Trophoblast cell (in vitro differentiated cells and primary cell): ENCODE measurements around the gene SATB2.

ENCODE experiments used
- DNase-seq, 2 donors: peaks; one replicate each; pipeline ENCODE4 v3.0.0-alpha.2; 2016
- H2AFZ ChIP-seq: 2 replicates; pipeline ENCODE4 v1.6.1; 2013; ENCODE audit warnings: low read length, moderate library complexity, mild to moderate bottlenecking; ENCODE audit not compliant: insufficient read depth, poor library complexity
- H2AK5ac ChIP-seq: 2 replicates; pipeline ENCODE4 v1.6.1; 2013; ENCODE audit warnings: mild to moderate bottlenecking, low read length
- H2BK120ac ChIP-seq: 2 replicates; pipeline ENCODE4 v1.6.1; 2013; ENCODE audit warnings: low read length, mild to moderate bottlenecking, moderate library complexity; ENCODE audit not compliant: insufficient read depth, poor library complexity
- H2BK12ac ChIP-seq: 2 replicates; pipeline ENCODE4 v1.6.1; 2013; ENCODE audit warnings: mild to moderate bottlenecking, low read length, moderate library complexity
- H2BK5ac ChIP-seq: 2 replicates; pipeline ENCODE4 v1.6.1; 2013; ENCODE audit warnings: low read length, low read depth, moderate library complexity, mild to moderate bottlenecking; ENCODE audit not compliant: poor library complexity
- H3K14ac ChIP-seq: 2 replicates; pipeline ENCODE4 v1.6.1; 2013; ENCODE audit warnings: mild to moderate bottlenecking, low read length
- H3K18ac ChIP-seq: 2 replicates; pipeline ENCODE4 v1.6.1; 2013; ENCODE audit warnings: mild to moderate bottlenecking, low read length
- H3K23ac ChIP-seq: 2 replicates; pipeline ENCODE4 v1.6.1; 2013; ENCODE audit warnings: low read length
- H3K27ac ChIP-seq: 2 replicates; pipeline ENCODE4 v1.5.1; 2013; ENCODE audit warnings: low read depth, mild to moderate bottlenecking, inconsistent platforms, low read length, moderate library complexity
- H3K27me3 ChIP-seq: 2 replicates; pipeline ENCODE4 v1.6.1; 2013; ENCODE audit warnings: inconsistent platforms, mild to moderate bottlenecking, low read length, moderate library complexity; ENCODE audit not compliant: insufficient read depth
- H3K36me3 ChIP-seq, 2 experiments: 1 replicate in 1 of 2; 2 replicates in 1 of 2; pipeline ENCODE4 v1.6.1; 2013; ENCODE audit warnings: low read length in 2 of 2, mild to moderate bottlenecking in 2 of 2, moderate library complexity in 1 of 2; ENCODE audit not compliant: insufficient read depth in 2 of 2, control insufficient read depth in 1 of 2
- H3K4ac ChIP-seq: 2 replicates; pipeline ENCODE4 v1.6.1; 2013; ENCODE audit warnings: low read depth, mild to moderate bottlenecking, low read length, moderate library complexity
- H3K4me1 ChIP-seq, 2 experiments: 1 replicate in 1 of 2; 2 replicates in 1 of 2; pipeline ENCODE4 v1.6.1; 2013; ENCODE audit warnings: low read length in 2 of 2, mild to moderate bottlenecking in 2 of 2, moderate library complexity in 1 of 2; ENCODE audit not compliant: insufficient read depth in 2 of 2, control insufficient read depth in 1 of 2
- H3K4me2 ChIP-seq: 2 replicates; pipeline ENCODE4 v1.6.1; 2013; ENCODE audit warnings: inconsistent platforms, mild to moderate bottlenecking, low read length, moderate library complexity
- H3K4me3 ChIP-seq: 2 replicates; pipeline ENCODE4 v1.5.1; 2013; ENCODE audit warnings: mild to moderate bottlenecking, low read depth, low read length, inconsistent platforms
- H3K79me1 ChIP-seq: one replicate; pipeline ENCODE4 v1.6.1; 2013; ENCODE audit warnings: low read length
- H3K79me2 ChIP-seq: 2 replicates; pipeline ENCODE4 v1.6.1; 2013; ENCODE audit warnings: low read length, mild to moderate bottlenecking; ENCODE audit not compliant: control insufficient read depth, insufficient read depth, poor library complexity
- H3K9ac ChIP-seq: 2 replicates; pipeline ENCODE4 v1.6.1; 2013; ENCODE audit warnings: mild to moderate bottlenecking, low read length
- H3K9me3 ChIP-seq: 2 replicates; pipeline ENCODE4 v1.6.1; 2013; ENCODE audit warnings: low read depth, mild to moderate bottlenecking, control low read depth, inconsistent platforms, low read length; ENCODE audit not compliant: insufficient read depth
- H4K12ac ChIP-seq: 2 replicates; pipeline ENCODE4 v1.6.1; 2013; ENCODE audit warnings: low read depth, mild to moderate bottlenecking, low read length, moderate library complexity
- H4K8ac ChIP-seq: 2 replicates; pipeline ENCODE4 v1.6.1; 2013; ENCODE audit warnings: low read depth, mild to moderate bottlenecking, low read length, moderate library complexity
- H4K91ac ChIP-seq: one replicate; pipeline ENCODE4 v1.6.1; 2013; ENCODE audit warnings: low read depth, mild to moderate bottlenecking, low read length, moderate library complexity
- WGBS: extraction: QIAGEN DNeasy Blood & Tissue Kit; methylation state at CpG from one replicate; pipeline ENCODE4 v1.1.7; 2013; ENCODE audit warnings: missing lambda C conversion rate; ENCODE audit not compliant: insufficient read length, insufficient coverage; ENCODE audit errors: extremely low coverage; 5-methylcytosine and 5-hydroxymethylcytosine counted together

The SATB2 gene

GRCh38 chr2:199434555-199434954, 23.2 kb downstream of the SATB2 start:
- no peaks in the 10 kb centered on the region for H3K36me3 ChIP-seq
- no peak overlapping the region for H2AFZ ChIP-seq
- no peak overlapping the region for H3K23ac ChIP-seq
- no peak overlapping the region for H3K4ac ChIP-seq
- H2BK5ac ChIP-seq = no peak overlapping the region
- no peak overlapping the region for H2BK12ac ChIP-seq
- H4K91ac ChIP-seq = no peak overlapping the region
- WGBS = no CpG with 5 or more reads among the region's 1 CpG
- no peak overlapping the region for H4K12ac ChIP-seq
- no peak overlapping the region for H3K4me3 ChIP-seq
- H3K9me3 ChIP-seq = no peaks in the 10 kb centered on the region
- H3K9ac ChIP-seq = no peak overlapping the region
- no peak overlapping the region for H4K8ac ChIP-seq
- H3K18ac ChIP-seq = no peak overlapping the region
- no peak overlapping the region for H3K4me2 ChIP-seq
- no peaks in the 10 kb centered on the region for H3K4me1 ChIP-seq
- H3K79me2 ChIP-seq = no peaks in the 10 kb centered on the region
- no peak overlapping the region for H2BK120ac ChIP-seq
- H3K14ac ChIP-seq = no peak overlapping the region
- no peaks in the 10 kb centered on the region for H3K79me1 ChIP-seq
- no peaks in the 10 kb centered on the region for H3K27me3 ChIP-seq
- no peak overlapping the region for H3K27ac ChIP-seq
- no peak for DNase-seq
- no peak overlapping the region for H2AK5ac ChIP-seq

GRCh38 chr2:199433204-199433832, 24.4 kb downstream of the SATB2 start:
- no peaks in the 10 kb centered on the region for H3K4me1 ChIP-seq
- H3K18ac ChIP-seq = no peak overlapping the region
- H2BK120ac ChIP-seq = no peak overlapping the region
- H3K14ac ChIP-seq = no peak overlapping the region
- H3K79me1 ChIP-seq = no peaks in the 10 kb centered on the region
- H3K4me3 ChIP-seq = no peak overlapping the region
- no peak overlapping the region for H3K27ac ChIP-seq
- no peak overlapping the region for H2AK5ac ChIP-seq
- no peak overlapping the region for H4K8ac ChIP-seq
- no peak overlapping the region for H3K4ac ChIP-seq
- no peak overlapping the region for H2BK5ac ChIP-seq
- H2BK12ac ChIP-seq = no peak overlapping the region
- no peaks in the 10 kb centered on the region for H3K27me3 ChIP-seq
- H3K4me2 ChIP-seq = no peak overlapping the region
- DNase-seq = peak in 1 of 2 donors; percentile 2
- H3K9me3 ChIP-seq = no peaks in the 10 kb centered on the region
- H3K9ac ChIP-seq = no peak overlapping the region
- WGBS = no CpG with 5 or more reads among the region's 11 CpGs
- no peak overlapping the region for H2AFZ ChIP-seq
- no peak overlapping the region for H3K23ac ChIP-seq
- H4K12ac ChIP-seq = no peak overlapping the region
- no peaks in the 10 kb centered on the region for H3K36me3 ChIP-seq
- no peaks in the 10 kb centered on the region for H3K79me2 ChIP-seq
- H4K91ac ChIP-seq = no peak overlapping the region

- Histone ChIP-seq H3K9ac (no peak overlapping the region), H3K4ac (no peak overlapping the region), H4K91ac (no peak overlapping the region), H3K9me3 (no peaks in the 10 kb centered on the region), H3K36me3 (no peaks in the 10 kb centered on the region), H3K23ac (no peak overlapping the region), H3K4me3 (no peak overlapping the region), H2AK5ac (no peak overlapping the region), H3K4me1 (no peaks in the 10 kb centered on the region), H4K8ac (no peak overlapping the region), H2BK12ac (no peak overlapping the region), H3K79me1 (no peaks in the 10 kb centered on the region), H3K4me2 (no peak overlapping the region), H3K79me2 (no peaks in the 10 kb centered on the region), H2AFZ (no peak overlapping the region), H3K18ac (no peak overlapping the region), H2BK5ac (no peak overlapping the region), H3K14ac (no peak overlapping the region), H2BK120ac (no peak overlapping the region), H4K12ac (no peak overlapping the region), H3K27ac (no peak overlapping the region), H3K27me3 (no peaks in the 10 kb centered on the region)
- no peak for DNase-seq
- no CpG with 5 or more reads among the region's 11 CpGs for WGBS
Observed at GRCh38 chr2:199431746-199432213, 26.0 kb downstream of the SATB2 start.

- no peak overlapping the region for H3K14ac ChIP-seq
- no peak overlapping the region for H3K27ac ChIP-seq
- no peaks in the 10 kb centered on the region for H3K79me2 ChIP-seq
- H2BK12ac ChIP-seq = no peak overlapping the region
- H3K27me3 ChIP-seq = no peaks in the 10 kb centered on the region
- H3K4ac ChIP-seq = no peak overlapping the region
- H3K4me3 ChIP-seq = no peak overlapping the region
- no peaks in the 10 kb centered on the region for H3K4me1 ChIP-seq
- no peak overlapping the region for H3K23ac ChIP-seq
- no peaks in the 10 kb centered on the region for H3K36me3 ChIP-seq
- no peak for DNase-seq
- no CpG with 5 or more reads among the region's 3 CpGs for WGBS
- no peak overlapping the region for H3K4me2 ChIP-seq
- H3K9me3 ChIP-seq = no peaks in the 10 kb centered on the region
- H2AK5ac ChIP-seq = no peak overlapping the region
- H3K79me1 ChIP-seq = no peaks in the 10 kb centered on the region
- H4K12ac ChIP-seq = no peak overlapping the region
- H2BK5ac ChIP-seq = no peak overlapping the region
- H4K8ac ChIP-seq = no peak overlapping the region
- H2AFZ ChIP-seq = no peak overlapping the region
- no peak overlapping the region for H3K9ac ChIP-seq
- no peak overlapping the region for H3K18ac ChIP-seq
- H4K91ac ChIP-seq = no peak overlapping the region
- H2BK120ac ChIP-seq = no peak overlapping the region
Observed at GRCh38 chr2:199430214-199430613, 27.5 kb downstream of the SATB2 start.
